Chondrocyte (in vitro differentiated cells): ENCODE results near the gene KIAA1549. TPM values are rescaled to one million over a fixed set of nuclear protein-coding genes. Genes with fewer than 3 reads are reported as not detected.

ENCODE experiments used
- DNase-seq: peaks from one replicate; pipeline ENCODE4 v3.0.0; 2021; ENCODE audit warnings: mixed read lengths, low spot score
- H3K27ac Mint-ChIP-seq: one replicate; pipeline ENCODE4 v1.8.0; 2021; ENCODE audit warnings: mild to moderate bottlenecking, moderate library complexity, mixed read lengths; ENCODE audit not compliant: unreplicated experiment
- H3K27me3 Mint-ChIP-seq: 2 replicates; pipeline ENCODE4 v1.8.0; 2021; ENCODE audit warnings: low read depth, mixed read lengths
- H3K36me3 Mint-ChIP-seq: 2 replicates; pipeline ENCODE4 v1.8.0; 2021; ENCODE audit warnings: low read depth, mixed read lengths
- H3K4me1 Mint-ChIP-seq: 2 replicates; pipeline ENCODE4 v1.8.0; 2021; ENCODE audit warnings: low read depth, mild to moderate bottlenecking, mixed read lengths
- H3K4me3 Mint-ChIP-seq: one replicate; pipeline ENCODE4 v1.8.0; 2021; ENCODE audit warnings: mild to moderate bottlenecking, moderate library complexity, mixed read lengths; ENCODE audit not compliant: unreplicated experiment
- H3K9me3 Mint-ChIP-seq: 2 replicates; pipeline ENCODE4 v1.8.0; 2021; ENCODE audit warnings: low read depth, mixed read lengths
- total RNA-seq: library from RNA; stranded (reverse); gene quantifications from 3 replicates; pipeline ENCODE4 v1.2.1, GENCODE V29; 2021
- TF ChIP-seq, protein P1 (sequence below): fragments of 200-600 bp; sonication (generic); IDR thresholded peaks from 2 replicates; pipeline ENCODE4 v1.5.0; 2021; ENCODE audit warnings: antibody characterized with exemption, mild to moderate bottlenecking, moderate library complexity

KIAA1549 gene
- total RNA-seq, 1 donor from 2014 or later, result 9.2 TPM

DNA sequence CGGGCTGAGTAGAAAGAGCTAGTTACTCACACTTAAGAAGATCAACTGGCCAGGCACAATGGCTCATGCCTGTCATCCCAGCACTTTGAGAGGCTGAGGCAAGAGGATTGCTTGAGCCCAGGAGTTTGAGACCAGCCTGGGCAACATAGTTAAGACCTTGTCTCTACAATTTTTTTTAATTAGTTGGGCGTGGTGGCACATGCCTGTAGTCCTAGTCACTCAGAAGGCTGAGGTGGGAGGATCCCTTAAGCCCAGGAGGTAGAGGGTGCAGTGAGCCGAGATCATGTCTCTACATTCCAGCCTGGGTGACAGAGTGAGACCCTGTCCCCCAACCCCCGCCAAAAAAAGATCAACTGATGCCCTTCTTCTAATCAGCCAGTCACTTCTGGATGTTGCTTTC, 108.6 kb downstream of the KIAA1549 start:
- Mint-ChIP-seq H3K27me3 (no peaks in the 10 kb centered on the region), H3K9me3 (no peaks in the 10 kb centered on the region), H3K27ac (no peak overlapping the region), H3K4me3 (no peak overlapping the region), H3K36me3 (peaks cover 7% of the 10 kb centered on the region), H3K4me1 (peaks cover 24% of the 10 kb centered on the region)
- no peak for DNase-seq
- TF ChIP-seq, protein P1, sequence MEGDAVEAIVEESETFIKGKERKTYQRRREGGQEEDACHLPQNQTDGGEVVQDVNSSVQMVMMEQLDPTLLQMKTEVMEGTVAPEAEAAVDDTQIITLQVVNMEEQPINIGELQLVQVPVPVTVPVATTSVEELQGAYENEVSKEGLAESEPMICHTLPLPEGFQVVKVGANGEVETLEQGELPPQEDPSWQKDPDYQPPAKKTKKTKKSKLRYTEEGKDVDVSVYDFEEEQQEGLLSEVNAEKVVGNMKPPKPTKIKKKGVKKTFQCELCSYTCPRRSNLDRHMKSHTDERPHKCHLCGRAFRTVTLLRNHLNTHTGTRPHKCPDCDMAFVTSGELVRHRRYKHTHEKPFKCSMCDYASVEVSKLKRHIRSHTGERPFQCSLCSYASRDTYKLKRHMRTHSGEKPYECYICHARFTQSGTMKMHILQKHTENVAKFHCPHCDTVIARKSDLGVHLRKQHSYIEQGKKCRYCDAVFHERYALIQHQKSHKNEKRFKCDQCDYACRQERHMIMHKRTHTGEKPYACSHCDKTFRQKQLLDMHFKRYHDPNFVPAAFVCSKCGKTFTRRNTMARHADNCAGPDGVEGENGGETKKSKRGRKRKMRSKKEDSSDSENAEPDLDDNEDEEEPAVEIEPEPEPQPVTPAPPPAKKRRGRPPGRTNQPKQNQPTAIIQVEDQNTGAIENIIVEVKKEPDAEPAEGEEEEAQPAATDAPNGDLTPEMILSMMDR, result no peak

DNA sequence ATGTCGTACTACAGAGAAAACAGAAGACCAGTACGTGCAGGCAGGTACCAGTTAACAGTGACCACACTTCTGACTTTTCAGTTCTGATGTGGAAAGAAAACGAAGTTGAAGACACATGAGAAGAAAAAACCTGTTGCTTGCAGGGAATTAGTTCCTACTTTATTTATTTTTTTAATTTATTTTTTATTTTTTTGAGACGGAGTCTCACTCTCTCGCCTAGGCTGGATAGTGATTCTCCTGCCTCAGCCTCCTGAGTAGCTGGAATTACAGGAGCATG, 109.4 kb downstream of the KIAA1549 start:
- Mint-ChIP-seq H3K27ac (no peak overlapping the region), H3K4me1 (peaks cover 24% of the 10 kb centered on the region), H3K27me3 (no peaks in the 10 kb centered on the region), H3K4me3 (no peak overlapping the region), H3K9me3 (no peaks in the 10 kb centered on the region), H3K36me3 (peaks cover 7% of the 10 kb centered on the region)
- TF ChIP-seq, protein P1, result no peak
- DNase-seq, result no peak

DNA sequence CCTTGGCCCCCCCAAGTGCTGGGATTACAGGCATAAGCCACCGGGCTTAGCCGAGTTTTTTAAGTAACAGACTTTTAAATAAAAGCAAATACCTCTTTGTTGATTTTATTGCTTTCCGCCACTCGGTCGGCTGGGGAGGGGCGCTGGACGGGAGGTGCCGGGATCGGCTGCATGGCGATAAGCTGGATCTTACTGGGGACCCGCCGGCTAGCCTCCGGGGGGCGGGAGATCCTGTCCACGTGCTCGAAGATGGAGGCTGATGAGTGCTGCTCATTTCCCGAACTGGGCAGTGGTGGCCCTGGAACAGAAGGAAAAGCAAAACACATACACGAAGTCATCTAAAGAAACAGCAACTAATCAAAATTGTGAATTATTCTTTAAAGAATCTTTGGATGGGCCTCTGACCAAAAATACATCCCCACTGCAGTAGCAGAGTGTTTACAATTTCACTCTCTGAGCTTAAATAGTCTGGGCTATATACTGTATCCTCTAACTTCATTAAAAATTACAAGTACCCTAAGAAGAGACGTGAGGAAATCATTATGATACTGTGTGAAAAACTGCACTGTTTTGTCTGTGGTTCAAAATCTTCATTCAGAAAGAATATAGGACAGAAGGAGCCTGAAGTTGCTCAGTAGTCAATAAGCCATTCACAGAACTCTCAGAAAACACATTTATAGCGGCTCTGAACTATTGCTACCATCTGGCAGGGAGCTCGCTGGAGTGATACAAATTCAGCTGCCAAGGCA, 110.0 kb downstream of the KIAA1549 start:
- Mint-ChIP-seq H3K27ac (no peak overlapping the region), H3K9me3 (no peaks in the 10 kb centered on the region), H3K27me3 (no peaks in the 10 kb centered on the region), H3K4me3 (no peak overlapping the region), H3K36me3 (peaks cover 7% of the 10 kb centered on the region), H3K4me1 (peaks cover 19% of the 10 kb centered on the region)
- TF ChIP-seq, protein P1, result no peak
- no peak for DNase-seq

DNA sequence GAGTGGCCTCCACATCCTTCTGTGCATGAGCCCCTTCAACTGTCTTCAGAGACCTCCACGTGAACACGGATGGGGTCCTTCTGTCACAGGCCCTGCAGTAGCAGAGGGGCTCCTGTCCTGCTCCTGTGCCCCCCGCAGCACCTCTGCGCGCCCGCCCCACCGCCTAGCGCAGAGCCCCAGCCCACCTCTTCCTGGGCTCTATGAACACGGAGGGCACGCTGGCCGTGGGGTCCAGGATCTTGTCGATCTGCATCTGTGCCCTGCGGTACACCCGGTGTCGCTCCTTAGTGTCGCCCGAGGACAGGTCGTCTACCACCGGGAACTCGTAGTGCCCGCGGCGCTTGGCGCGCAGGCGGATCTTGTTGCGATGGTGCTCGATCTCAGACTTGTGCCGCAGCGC, 111.8 kb downstream of the KIAA1549 start:
- Mint-ChIP-seq H3K36me3 (peaks cover 7% of the 10 kb centered on the region), H3K27ac (no peak overlapping the region), H3K4me3 (no peak overlapping the region), H3K27me3 (no peaks in the 10 kb centered on the region), H3K4me1 (peaks cover 28% of the 10 kb centered on the region), H3K9me3 (no peaks in the 10 kb centered on the region)
- DNase-seq, result no peak
- TF ChIP-seq, protein P1, result no peak

DNA sequence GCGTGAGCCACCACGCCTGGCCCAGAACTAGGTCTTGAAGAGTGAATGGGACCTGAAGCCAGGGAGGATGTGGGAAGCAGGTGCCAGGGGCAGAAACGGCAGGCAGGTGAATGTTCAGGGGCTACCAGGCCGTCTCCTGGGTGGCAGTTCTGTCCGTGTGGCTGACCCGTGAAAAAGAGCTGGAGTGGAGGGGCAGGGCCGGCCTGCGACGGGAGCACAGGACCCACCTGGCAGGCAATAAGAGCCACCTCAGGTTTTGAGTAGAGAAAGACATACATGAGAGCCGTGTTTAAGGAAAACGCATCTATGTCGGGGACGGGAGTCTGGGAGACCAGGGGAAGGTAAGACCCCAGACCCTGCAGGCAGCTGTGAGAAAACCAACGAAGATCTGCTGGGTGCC, 112.5 kb downstream of the KIAA1549 start:
- DNase-seq, result no peak
- TF ChIP-seq, protein P1, result no peak
- H3K4me1 Mint-ChIP-seq, result peaks cover 35% of the 10 kb centered on the region
- no peak overlapping the region for H3K27ac Mint-ChIP-seq
- no peaks in the 10 kb centered on the region for H3K27me3 Mint-ChIP-seq
- no peak overlapping the region for H3K4me3 Mint-ChIP-seq
- no peaks in the 10 kb centered on the region for H3K9me3 Mint-ChIP-seq
- H3K36me3 Mint-ChIP-seq, result peaks cover 7% of the 10 kb centered on the region
